Omental fat pad (tissue), 4 donors: ENCODE data around the gene CELSR1. TPM values are rescaled to one million over a fixed set of nuclear protein-coding genes. Genes with fewer than 3 reads are reported as not detected.

Experiments used
- ATAC-seq: fragments of 150-250 bp; one replicate; pipeline ENCODE4 v1.9.1; 2016; ENCODE audit warnings: mild to moderate bottlenecking, moderate library complexity; ENCODE audit not compliant: low FRiP score
- DNase-seq: peaks from one replicate; pipeline ENCODE4 v3.0.0-alpha.2; 2019; ENCODE audit warnings: low spot score
- total RNA-seq, 4 donors: library from RNA; depleted of rRNA; stranded (reverse); fragments of >200 nt; gene quantifications; one replicate each; pipeline ENCODE4 v1.1.0, GENCODE V29; 2016
- TF ChIP-seq, protein P1 (sequence below), 3 donors: fragments of 450-650 bp; IDR thresholded peaks; one replicate each; pipeline ENCODE4 v1.5.1; 2016 to 2017; ENCODE audit warnings: antibody characterized with exemption in 3 of 3, mild to moderate bottlenecking in 3 of 3, moderate library complexity in 2 of 3

Gene CELSR1
- total RNA-seq, 4 donors from 2014 or later: 1.3 to 5.9 (median 2.7) TPM

GRCh38 chr22:46327691-46328465, 209.5 kb downstream of the CELSR1 start:
- DNase-seq (no peak), ATAC-seq (no peak)
- TF ChIP-seq, protein P1, sequence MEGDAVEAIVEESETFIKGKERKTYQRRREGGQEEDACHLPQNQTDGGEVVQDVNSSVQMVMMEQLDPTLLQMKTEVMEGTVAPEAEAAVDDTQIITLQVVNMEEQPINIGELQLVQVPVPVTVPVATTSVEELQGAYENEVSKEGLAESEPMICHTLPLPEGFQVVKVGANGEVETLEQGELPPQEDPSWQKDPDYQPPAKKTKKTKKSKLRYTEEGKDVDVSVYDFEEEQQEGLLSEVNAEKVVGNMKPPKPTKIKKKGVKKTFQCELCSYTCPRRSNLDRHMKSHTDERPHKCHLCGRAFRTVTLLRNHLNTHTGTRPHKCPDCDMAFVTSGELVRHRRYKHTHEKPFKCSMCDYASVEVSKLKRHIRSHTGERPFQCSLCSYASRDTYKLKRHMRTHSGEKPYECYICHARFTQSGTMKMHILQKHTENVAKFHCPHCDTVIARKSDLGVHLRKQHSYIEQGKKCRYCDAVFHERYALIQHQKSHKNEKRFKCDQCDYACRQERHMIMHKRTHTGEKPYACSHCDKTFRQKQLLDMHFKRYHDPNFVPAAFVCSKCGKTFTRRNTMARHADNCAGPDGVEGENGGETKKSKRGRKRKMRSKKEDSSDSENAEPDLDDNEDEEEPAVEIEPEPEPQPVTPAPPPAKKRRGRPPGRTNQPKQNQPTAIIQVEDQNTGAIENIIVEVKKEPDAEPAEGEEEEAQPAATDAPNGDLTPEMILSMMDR (IDR thresholded peaks at IDR 0.05): no peak

DNA sequence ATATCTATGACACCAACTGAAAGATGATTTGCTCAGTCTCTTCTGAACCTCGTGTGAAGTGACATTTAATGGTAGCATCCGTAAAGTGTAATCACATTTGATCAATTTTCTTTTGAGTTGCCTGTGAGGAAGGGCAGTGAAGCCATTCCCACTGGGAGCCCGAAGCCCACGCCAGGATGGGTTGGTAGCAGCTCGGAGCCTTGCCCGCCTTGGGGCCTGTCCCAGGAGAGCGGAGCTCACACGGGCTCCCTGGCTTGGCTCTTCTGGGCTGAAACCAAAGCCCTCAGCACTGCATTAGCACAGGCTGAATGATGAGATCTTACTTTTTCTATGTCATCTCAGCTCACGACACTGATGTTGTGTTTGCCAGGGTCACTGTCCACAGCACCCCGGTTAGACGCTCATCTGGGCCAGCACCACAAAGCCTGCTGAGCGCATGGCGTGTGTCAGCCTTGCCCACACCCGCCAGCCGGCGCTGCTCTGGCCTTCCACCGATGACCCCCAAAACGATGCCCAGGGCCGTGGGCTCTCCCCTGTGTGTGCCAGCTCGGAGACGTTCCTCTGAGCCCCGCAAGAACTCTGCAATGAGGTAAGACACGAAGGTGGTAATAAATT, 211.2 kb downstream of the CELSR1 start:
- ATAC-seq (no peak), DNase-seq (no peak)
- TF ChIP-seq, protein P1 (IDR thresholded peaks at IDR 0.05): no peak

DNA sequence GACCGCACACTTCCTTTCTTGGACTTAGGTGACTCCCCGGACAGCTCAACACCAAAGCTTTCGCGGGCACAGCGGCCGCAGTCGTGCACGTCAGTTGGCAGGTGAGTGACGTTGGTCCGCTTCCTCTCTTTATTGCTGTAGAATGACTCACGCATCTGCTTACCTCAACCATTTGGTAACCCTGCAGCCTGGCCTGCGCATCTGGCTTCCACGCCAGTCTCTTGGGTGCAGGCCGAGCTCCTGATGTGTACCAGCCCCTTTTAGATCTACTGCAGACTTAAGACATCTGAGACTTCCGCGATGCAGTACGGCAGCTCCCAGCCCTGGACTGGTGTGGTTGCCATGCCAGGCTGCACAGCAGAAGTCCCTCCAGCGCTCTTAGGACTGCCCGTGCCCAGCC, 214.3 kb downstream of the CELSR1 start:
- ATAC-seq (no peak), DNase-seq (no peak)
- TF ChIP-seq, protein P1 (IDR thresholded peaks at IDR 0.05): no peak

DNA sequence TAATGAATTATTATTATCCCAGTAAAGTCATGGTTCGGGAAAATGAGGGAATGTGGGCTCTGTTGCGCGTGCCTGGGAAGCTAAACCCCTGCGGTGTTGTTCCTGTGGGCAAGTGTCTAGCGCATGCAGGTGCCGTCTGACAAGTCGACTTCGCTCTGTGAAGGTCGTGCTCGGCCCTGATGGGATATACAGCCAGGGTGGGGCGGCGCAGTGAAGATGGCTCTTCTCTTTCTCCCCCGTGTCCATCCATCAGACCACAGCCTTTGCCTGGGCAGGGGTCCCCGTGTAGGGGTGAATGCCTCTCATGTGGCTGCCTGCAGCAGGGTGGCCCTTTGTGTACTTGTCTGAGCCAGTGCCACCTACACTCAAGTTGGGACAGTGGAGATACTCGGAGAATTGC, 214.7 kb downstream of the CELSR1 start:
- TF ChIP-seq, protein P1 (IDR thresholded peaks at IDR 0.05): no peak
- no peak for DNase-seq

GRCh38 chr22:46320716-46321386, 216.6 kb downstream of the CELSR1 start:
- no peak for DNase-seq
- no peak for ATAC-seq
- TF ChIP-seq, protein P1 (IDR thresholded peaks at IDR 0.05): no peak

More for the DNA sequence above, 214.7 kb downstream of the CELSR1 start:
- ATAC-seq: no peak

GRCh38 chr22:46320166-46320710, 217.2 kb downstream of the CELSR1 start:
- TF ChIP-seq, protein P1 (IDR thresholded peaks at IDR 0.05): no peak
- DNase-seq (no peak), ATAC-seq (no peak)
